GM12872 (cell line): ENCODE measurements around the gene DLGAP1.

ENCODE experiments used
- CTCF ChIP-seq: IDR thresholded peaks from 3 replicates; pipeline ENCODE4 v1.5.1; 2011; ENCODE audit warnings: low read depth, mild to moderate bottlenecking, low read length, moderate library complexity; ENCODE audit not compliant: insufficient read depth

Gene DLGAP1

GRCh38 chr18:3623769-3624545 lies 831.1 kb downstream of the DLGAP1 start:
- no peak for TF ChIP-seq CTCF

- TF ChIP-seq CTCF, result no peak
Measured at GRCh38 chr18:3620146-3621119, 834.7 kb downstream of the DLGAP1 start.

- no peak for TF ChIP-seq CTCF
Measured at GRCh38 chr18:3619746-3620145, 835.4 kb downstream of the DLGAP1 start.

- TF ChIP-seq CTCF, result no peak
Measured at GRCh38 chr18:3619222-3619621, 835.9 kb downstream of the DLGAP1 start.

GRCh38 chr18:3616744-3617143 lies 838.4 kb downstream of the DLGAP1 start:
- TF ChIP-seq CTCF, result no peak

GRCh38 chr18:3616142-3616541 lies 839.0 kb downstream of the DLGAP1 start:
- no peak for TF ChIP-seq CTCF

- no peak for TF ChIP-seq CTCF
Measured at GRCh38 chr18:3615374-3615985, 839.6 kb downstream of the DLGAP1 start.
